Activated CD8-positive, alpha-beta memory T cell treated with anti-CD3 and anti-CD28 coated beads for 4 hours (primary cell): ENCODE data around the gene ARHGEF16.

ENCODE experiments used
- DNase-seq, 2 donors: peaks; one replicate each; pipeline ENCODE4 v3.0.0-alpha.2; 2020; ENCODE audit warnings: low read depth in 2 of 2

Gene ARHGEF16

GRCh38 chr1:3456964-3457909, 2.8 kb downstream of the ARHGEF16 start:
- DNase-seq, result no peak

- DNase-seq, result no peak
Observed at GRCh38 chr1:3457910-3458883, 3.7 kb downstream of the ARHGEF16 start.

GRCh38 chr1:3459051-3459908, 4.8 kb downstream of the ARHGEF16 start:
- DNase-seq, result no peak

- DNase-seq, result no peak
Observed at GRCh38 chr1:3459940-3460671, 5.6 kb downstream of the ARHGEF16 start.

GRCh38 chr1:3460672-3461131, 6.2 kb downstream of the ARHGEF16 start:
- DNase-seq, result no peak

GRCh38 chr1:3461238-3461933, 6.9 kb downstream of the ARHGEF16 start:
- no peak for DNase-seq

- DNase-seq, result no peak
Observed at GRCh38 chr1:3461934-3462275, 7.4 kb downstream of the ARHGEF16 start.

GRCh38 chr1:3462356-3463012, 8.0 kb downstream of the ARHGEF16 start:
- no peak for DNase-seq

GRCh38 chr1:3463013-3463385, 8.5 kb downstream of the ARHGEF16 start:
- no peak for DNase-seq

- no peak for DNase-seq
Observed at GRCh38 chr1:3463408-3463863, 9.0 kb downstream of the ARHGEF16 start.

- no peak for DNase-seq
Observed at GRCh38 chr1:3463891-3464648, 9.6 kb downstream of the ARHGEF16 start.

GRCh38 chr1:3464649-3465025, 10.2 kb downstream of the ARHGEF16 start:
- DNase-seq, result no peak

GRCh38 chr1:3465091-3465934, 10.8 kb downstream of the ARHGEF16 start:
- no peak for DNase-seq

GRCh38 chr1:3465935-3466321, 11.5 kb downstream of the ARHGEF16 start:
- DNase-seq, result no peak

GRCh38 chr1:3466366-3467075, 12.1 kb downstream of the ARHGEF16 start:
- DNase-seq, result no peak

GRCh38 chr1:3467096-3468036, 12.9 kb downstream of the ARHGEF16 start:
- DNase-seq, result no peak
